Measurements from ENCODE around the gene PPT2.
"Not testable (repeated sequence)": the region's sequence is repeated elsewhere in the genome, so short reads cannot be mapped to it uniquely, and the experiment has no call there.

Gene PPT2

GRCh38 chr6:32127717-32128592 is 26.0 kb upstream of the PPT2 start, which contains the start of gene ATF6B:
Gene ATF6B, minus strand, starts transcription at chr6:32128246. Its CDS starts 39 bp downstream, at chr6:32128207.
- peak; percentile 93 for DNase-seq

- no peak for DNase-seq
Measured at GRCh38 chr6:32128751-32129296, 25.1 kb upstream of the PPT2 start.

- no peak for DNase-seq
Measured at GRCh38 chr6:32129297-32130088, 24.4 kb upstream of the PPT2 start.

GRCh38 chr6:32131439-32131948 is 22.4 kb upstream of the PPT2 start:
- DNase-seq = no peak

- no peak for DNase-seq
Measured at GRCh38 chr6:32132110-32132509, 21.8 kb upstream of the PPT2 start.

GRCh38 chr6:32133786-32134185 is 20.2 kb upstream of the PPT2 start:
- no peak for DNase-seq

GRCh38 chr6:32137454-32137853 is 16.5 kb upstream of the PPT2 start:
- DNase-seq = no peak

- no peak for DNase-seq
Measured at GRCh38 chr6:32139590-32139989, 14.4 kb upstream of the PPT2 start.

GRCh38 chr6:32140420-32141046 is 13.4 kb upstream of the PPT2 start:
- DNase-seq = no peak

GRCh38 chr6:32144238-32144637 is 9.7 kb upstream of the PPT2 start:
- DNase-seq = not testable (repeated sequence)

GRCh38 chr6:32146287-32146686 is 7.7 kb upstream of the PPT2 start:
- no peak for DNase-seq

GRCh38 chr6:32146687-32147086 is 7.3 kb upstream of the PPT2 start:
- no peak for DNase-seq

GRCh38 chr6:32147401-32148132 is 6.4 kb upstream of the PPT2 start:
- DNase-seq = no peak

GRCh38 chr6:32148289-32149091 is 5.5 kb upstream of the PPT2 start:
- DNase-seq = peak; percentile 50

GRCh38 chr6:32149092-32149755 is 4.7 kb upstream of the PPT2 start:
- DNase-seq = no peak

- no peak for DNase-seq
Measured at GRCh38 chr6:32149932-32150870, 3.7 kb upstream of the PPT2 start.

- no peak for DNase-seq
Measured at GRCh38 chr6:32151181-32151862, 2.6 kb upstream of the PPT2 start.

GRCh38 chr6:32151863-32152768 is 1.8 kb upstream of the PPT2 start, which contains the start of gene PRRT1:
Gene PRRT1, minus strand, starts transcription at chr6:32151939. Its CDS starts 112 bp downstream, at chr6:32151827.
- DNase-seq = no peak

Measured in activated effector memory CD4-positive, alpha-beta T cell treated with Interleukin-2 at 50 U/mL for 16 hours (primary cell).